Lung (tissue), 12 donors: ENCODE data around the gene ATP2B3. TPM values are rescaled to one million over a fixed set of nuclear protein-coding genes. Genes with fewer than 3 reads are reported as not detected.

Experiments used
- ATAC-seq: fragments of 200-7000 bp; cut with Tn5 transposase; one replicate; pipeline ENCODE4 v1.9.1; 2020; ENCODE audit warnings: moderate number of reproducible peaks; ENCODE audit not compliant: insufficient read depth, low FRiP score
- DNase-seq, 3 donors: peaks; one replicate each; pipeline ENCODE4 v3.0.0-alpha.2; 2013 to 2017
- H3K27ac ChIP-seq, 2 donors: one replicate each; pipeline ENCODE4 v1.5.1; 2013; ENCODE audit warnings: mild to moderate bottlenecking in 2 of 2, moderate library complexity in 2 of 2, control low read depth in 1 of 2, inconsistent platforms in 1 of 2, low read depth in 1 of 2, low read length in 1 of 2
- H3K27me3 ChIP-seq, 3 donors: one replicate each; pipeline ENCODE4 v1.5.1; 2013; ENCODE audit warnings: low read length in 2 of 3; ENCODE audit not compliant: control insufficient read depth in 3 of 3, insufficient read depth in 3 of 3
- H3K36me3 ChIP-seq, 4 donors: one replicate each; pipeline ENCODE4 v1.5.1; 2013; ENCODE audit warnings: low read length in 4 of 4, mild to moderate bottlenecking in 1 of 4, moderate library complexity in 1 of 4; ENCODE audit not compliant: control insufficient read depth in 4 of 4, insufficient read depth in 4 of 4
- H3K4me1 ChIP-seq, 5 donors: one replicate each; pipeline ENCODE4 v1.5.1; 2013; ENCODE audit warnings: low read length in 5 of 5, mild to moderate bottlenecking in 2 of 5, moderate library complexity in 1 of 5; ENCODE audit not compliant: control insufficient read depth in 5 of 5, insufficient read depth in 5 of 5
- H3K4me3 ChIP-seq: one replicate; pipeline ENCODE4 v1.5.1; 2013; ENCODE audit warnings: mild to moderate bottlenecking, control low read depth, moderate library complexity
- H3K9ac ChIP-seq, 2 donors: one replicate each; pipeline ENCODE4 v1.5.1; 2013; ENCODE audit warnings: low read length in 2 of 2, control low read depth in 1 of 2; ENCODE audit not compliant: insufficient read depth in 1 of 2
- H3K9me3 ChIP-seq, 4 donors: one replicate each; pipeline ENCODE4 v1.5.1; 2013; ENCODE audit warnings: low read length in 3 of 4, mild to moderate bottlenecking in 1 of 4, moderate library complexity in 1 of 4; ENCODE audit not compliant: control insufficient read depth in 4 of 4, insufficient read depth in 3 of 4
- WGBS, 2 donors: extraction: QIAGEN DNeasy Blood & Tissue Kit; methylation state at CpG; one replicate each; pipeline ENCODE4 v1.1.7; 2013; 5-methylcytosine and 5-hydroxymethylcytosine counted together
- polyA plus RNA-seq, 2 donors: library from polyadenylated mRNA; stranded (reverse); fragments of 200-250 nt; gene quantifications; one replicate each; pipeline ENCODE4 v1.2.1, GENCODE V29; 2013
- total RNA-seq, 2 donors: library from RNA; depleted of rRNA in 1 of 2; stranded (reverse); fragments of >200 nt in 1 of 2; gene quantifications; one replicate each; pipeline ENCODE4 v1.2.1, GENCODE V29; 2014 to 2021
- TF ChIP-seq, protein P1 (sequence below): IDR thresholded peaks from 2 replicates; pipeline ENCODE4 v1.5.1; 2012; ENCODE audit warnings: mild to moderate bottlenecking; ENCODE audit errors: control extremely low read depth, extremely low read depth
- donor health status: control.
- donor health status: control.
- donor health status: Bipolar disorder and iron deficiency.
- donor health status: healthy.
- donor health status: DM: yes; HTN: yes; CAD: no.

ATP2B3 gene
- total and polyA plus RNA-seq, 4 donors, result 0.21 to 0.54 TPM; not detected in 2

GRCh38 chrX:153512501-153512893 is 4.9 kb upstream of the ATP2B3 start:
- H3K4me3 ChIP-seq, result no peak overlapping the region
- ATAC-seq, result no peak
- no peaks in the 10 kb centered on the region for H3K4me1 ChIP-seq
- no peaks in the 10 kb centered on the region for H3K36me3 ChIP-seq
- TF ChIP-seq, protein P1, sequence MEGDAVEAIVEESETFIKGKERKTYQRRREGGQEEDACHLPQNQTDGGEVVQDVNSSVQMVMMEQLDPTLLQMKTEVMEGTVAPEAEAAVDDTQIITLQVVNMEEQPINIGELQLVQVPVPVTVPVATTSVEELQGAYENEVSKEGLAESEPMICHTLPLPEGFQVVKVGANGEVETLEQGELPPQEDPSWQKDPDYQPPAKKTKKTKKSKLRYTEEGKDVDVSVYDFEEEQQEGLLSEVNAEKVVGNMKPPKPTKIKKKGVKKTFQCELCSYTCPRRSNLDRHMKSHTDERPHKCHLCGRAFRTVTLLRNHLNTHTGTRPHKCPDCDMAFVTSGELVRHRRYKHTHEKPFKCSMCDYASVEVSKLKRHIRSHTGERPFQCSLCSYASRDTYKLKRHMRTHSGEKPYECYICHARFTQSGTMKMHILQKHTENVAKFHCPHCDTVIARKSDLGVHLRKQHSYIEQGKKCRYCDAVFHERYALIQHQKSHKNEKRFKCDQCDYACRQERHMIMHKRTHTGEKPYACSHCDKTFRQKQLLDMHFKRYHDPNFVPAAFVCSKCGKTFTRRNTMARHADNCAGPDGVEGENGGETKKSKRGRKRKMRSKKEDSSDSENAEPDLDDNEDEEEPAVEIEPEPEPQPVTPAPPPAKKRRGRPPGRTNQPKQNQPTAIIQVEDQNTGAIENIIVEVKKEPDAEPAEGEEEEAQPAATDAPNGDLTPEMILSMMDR, result no peak
- peaks cover 3 to 17% (median 13%) of the 10 kb centered on the region in 3 donors for H3K27me3 ChIP-seq
- peaks cover 0 to 2% (median 0%) of the 10 kb centered on the region in 4 donors for H3K9me3 ChIP-seq
- 50 to 68% methylated on average over 3 of the region's 3 CpGs for WGBS, 2 donors
- H3K9ac ChIP-seq, result no peak overlapping the region
- no peak for DNase-seq
- no peak overlapping the region for H3K27ac ChIP-seq

GRCh38 chrX:153513265-153513664 is 4.2 kb upstream of the ATP2B3 start:
- H3K27me3 ChIP-seq, result peaks cover 6 to 19% (median 13%) of the 10 kb centered on the region in 3 donors

GRCh38 chrX:153514259-153514658 is 3.2 kb upstream of the ATP2B3 start:
- 81 to 85% methylated on average over 3 to 9 of the region's 9 CpGs for WGBS, 2 donors
- DNase-seq, result no peak

More at GRCh38 chrX:153513265-153513664, 4.2 kb upstream of the ATP2B3 start:
- Histone ChIP-seq H3K36me3 (no peaks in the 10 kb centered on the region), H3K4me3 (no peak overlapping the region), H3K9ac (no peak overlapping the region), H3K9me3 (peaks cover 0 to 2% (median 0%) of the 10 kb centered on the region in 4 donors), H3K27ac (no peak overlapping the region), H3K4me1 (no peaks in the 10 kb centered on the region)
- TF ChIP-seq, protein P1, result no peak
- 69 to 75% methylated on average over 4 to 5 of the region's 5 CpGs for WGBS, 2 donors
- ATAC-seq (no peak), DNase-seq (no peak)

More at GRCh38 chrX:153514259-153514658, 3.2 kb upstream of the ATP2B3 start:
- Histone ChIP-seq H3K27me3 (peaks cover 6 to 29% (median 20%) of the 10 kb centered on the region in 3 donors), H3K27ac (no peak overlapping the region), H3K36me3 (no peaks in the 10 kb centered on the region), H3K4me1 (no peaks in the 10 kb centered on the region), H3K4me3 (no peak overlapping the region), H3K9me3 (peaks cover 0 to 2% (median 0%) of the 10 kb centered on the region in 4 donors), H3K9ac (no peak overlapping the region)
- ATAC-seq, result no peak
- TF ChIP-seq, protein P1, result no peak
